ENCODE measurements around the gene SVOPL. TPM values are rescaled to one million over a fixed set of nuclear protein-coding genes. Genes with fewer than 3 reads are reported as not detected.

Gene SVOPL
- total and polyA plus RNA-seq, 10 of the 15 experiments (the other 5 are each of a cell fraction or from before 2014, with no cell fraction given) = 0.15 TPM; not detected in 9

GRCh38 chr7:138739859-138740258, 38.7 kb upstream of the SVOPL start:
- Histone ChIP-seq H2AFZ (ENCODE audit: control insufficient read depth, low read depth, low read length) (no peak overlapping the region), H3K4me3 (no peak overlapping the region), H3K79me2 (ENCODE audit: control insufficient read depth, insufficient read depth, low read length) (no peaks in the 10 kb centered on the region), H3K27ac (ENCODE audit: control insufficient read depth, insufficient read depth) (no peak overlapping the region), H4K20me1 (ENCODE audit: control insufficient read depth, insufficient read depth) (no peaks in the 10 kb centered on the region), H3K4me1 (ENCODE audit: control insufficient read depth, insufficient read depth, low read length) (no peaks in the 10 kb centered on the region), H3K27me3 (replicated peaks in 1 of 2; ENCODE audit: control insufficient read depth in 2 of 2, insufficient read depth in 2 of 2, low read length in 1 of 2) (no peaks in the 10 kb centered on the region), H3K36me3 (ENCODE audit: control insufficient read depth in 2 of 2, insufficient read depth in 2 of 2, low read length in 1 of 2) (no peaks in the 10 kb centered on the region), H3K9ac (ENCODE audit: control insufficient read depth, insufficient read depth, low read length) (no peak overlapping the region), H3K9me3 (replicated peaks; ENCODE audit: control insufficient read depth, insufficient read depth, low read length) (no peaks in the 10 kb centered on the region; the same call in 1 of the 3 replicates), H3K4me2 (ENCODE audit: control insufficient read depth, insufficient read depth) (no peak overlapping the region)
- no peak for DNase-seq (ENCODE audit: low read depth, low spot score)
- BruUV-seq (replicated peaks) = no TSS peak
- RAD21 ChIA-PET (ENCODE audit: unreplicated experiment) = interaction anchor here (1.3 to 3.3 kb wide), 2 partner anchors 536 to 578 kb away, joined by 4 to 92 read pairs; no protein-coding TSS in a partner anchor
- POLR2A ChIA-PET = no interaction called here
- intact Hi-C loops (cut with micrococcal nuclease; ENCODE audit: unreplicated experiment) = loop anchor here (2.0 to 10.0 kb wide), 4 partner anchors 731 to 1133 kb away; no protein-coding TSS in a partner anchor
- ATAC-seq = no peak
- CTCF ChIA-PET = interaction anchor here (1.2 to 3.3 kb wide), 6 partner anchors 199 to 840 kb away, joined by 3 to 92 read pairs (median 10); no protein-coding TSS in a partner anchor
- 88% methylated on average over 1 of the region's 1 CpG for WGBS (ENCODE audit: insufficient coverage, insufficient replicate concordance, low lambda C conversion rate, missing lambda C conversion rate)
- TF ChIP-seq PAX5 (IDR thresholded peaks at IDR 0.05; ENCODE audit: borderline replicate concordance, low read depth, low read length) = no peak
- in situ Hi-C loops (cut with MboI) = loop anchor here (5.0 to 25.0 kb wide), 5 partner anchors 293 to 1128 kb away; partner anchors contain the start of gene CREB3L2
- SMC1A ChIA-PET (ENCODE audit: uncharacterized antibody, unreplicated experiment) = interaction anchor here (1.4 to 3.4 kb wide), 3 partner anchors 569 to 578 kb away, joined by 5 to 87 read pairs (median 15); no protein-coding TSS in a partner anchor
- no peak for FAIRE-seq

- peak; percentile 99 for ATAC-seq
- FAIRE-seq = peak; percentile 96
- Histone ChIP-seq H3K4me1 (ENCODE audit: control insufficient read depth, insufficient read depth, low read length) (no peaks in the 10 kb centered on the region), H3K79me2 (ENCODE audit: control insufficient read depth, insufficient read depth, low read length) (no peaks in the 10 kb centered on the region), H3K4me2 (ENCODE audit: control insufficient read depth, insufficient read depth) (no peak overlapping the region), H4K20me1 (ENCODE audit: control insufficient read depth, insufficient read depth) (no peaks in the 10 kb centered on the region), H3K27ac (ENCODE audit: control insufficient read depth, insufficient read depth) (no peak overlapping the region), H3K9ac (ENCODE audit: control insufficient read depth, insufficient read depth, low read length) (no peak overlapping the region), H2AFZ (ENCODE audit: control insufficient read depth, low read depth, low read length) (peak overlapping the region; percentile 58), H3K36me3 (ENCODE audit: control insufficient read depth in 2 of 2, insufficient read depth in 2 of 2, low read length in 1 of 2) (no peaks in the 10 kb centered on the region), H3K27me3 (replicated peaks in 1 of 2; ENCODE audit: control insufficient read depth in 2 of 2, insufficient read depth in 2 of 2, low read length in 1 of 2) (no peaks in the 10 kb centered on the region), H3K4me3 (no peak overlapping the region), H3K9me3 (replicated peaks; ENCODE audit: control insufficient read depth, insufficient read depth, low read length) (no peaks in the 10 kb centered on the region; the same call in 1 of the 3 replicates)
- TF ChIP-seq RAD21 (IDR thresholded peaks at IDR 0.05; ENCODE audit: insufficient read depth, low read depth, low read length) (peak; percentile 98), MYB (IDR thresholded peaks at IDR 0.05; ENCODE audit: borderline replicate concordance, low read depth, low read length) (no peak), NFYB (IDR thresholded peaks at IDR 0.05; ENCODE audit: insufficient read depth, low read depth, low read length) (0 out of 2 replicates have a peak, but pooled peaks have one; percentile 22), TBL1XR1 (IDR thresholded peaks at IDR 0.05; ENCODE audit: low read depth, low read length) (no peak), CBX3 (IDR thresholded peaks at IDR 0.05; ENCODE audit: borderline replicate concordance, low read depth) (no peak), SMC3 (IDR thresholded peaks at IDR 0.05; ENCODE audit: borderline replicate concordance, low read length) (peak; percentile 96), ZNF24 (IDR thresholded peaks at IDR 0.05) (peak; percentile 33), POU2F2 (IDR thresholded peaks at IDR 0.05; ENCODE audit: borderline replicate concordance, low read depth, low read length) (0 out of 3 replicates have a peak, but pooled peaks have one; percentile 49), YY1 (IDR thresholded peaks at IDR 0.05; ENCODE audit: low read depth, low read length) (peak; percentile 85), CBX5 (IDR thresholded peaks at IDR 0.05; ENCODE audit: low read depth) (peak; percentile 58; the same call in 1 of the 2 replicates), CTCF (IDR thresholded peaks at IDR 0.05 in 2 of 3, conservative IDR thresholded peaks at IDR 0.05 in 1 of 3; ENCODE audit: control insufficient read depth in 2 of 3, extremely low read depth in 1 of 3, insufficient read depth in 1 of 3, low read depth in 3 of 3, low read length in 3 of 3) (peak; percentile 87 to 98 (median 94); a peak in 5 of 6 replicates), RUNX3 (IDR thresholded peaks at IDR 0.05; ENCODE audit: low read length) (0 out of 2 replicates have a peak, but pooled peaks have one; percentile 6)
- in situ Hi-C loops (cut with MboI) (loop anchor here (5.0 to 25.0 kb wide), 5 partner anchors 291 to 1126 kb away; partner anchors contain the start of gene CREB3L2), intact Hi-C loops (cut with micrococcal nuclease; ENCODE audit: unreplicated experiment) (loop anchor here (1.0 to 10.0 kb wide), 7 partner anchors 289 to 1132 kb away; no protein-coding TSS in a partner anchor)
- ChIA-PET RAD21 (ENCODE audit: unreplicated experiment) (interaction anchor here (0.9 to 3.3 kb wide), 23 partner anchors 128 to 1132 kb away, joined by 3 to 92 read pairs (median 5); partner anchors contain the start of genes CREB3L2 and TRIM24), SMC1A (ENCODE audit: uncharacterized antibody, unreplicated experiment) (interaction anchor here (0.7 to 3.4 kb wide), 24 partner anchors 10 to 917 kb away, joined by 3 to 87 read pairs (median 4); partner anchors contain the start of gene CREB3L2), POLR2A (no interaction called here), CTCF (interaction anchor here (0.5 to 3.3 kb wide), 60 partner anchors 9 to 1223 kb away, joined by 3 to 92 read pairs (median 4); no protein-coding TSS in a partner anchor)
- no TSS peak for BruUV-seq (replicated peaks)
- 26% methylated on average over 14 of the region's 14 CpGs for WGBS (ENCODE audit: insufficient coverage, insufficient replicate concordance, low lambda C conversion rate, missing lambda C conversion rate)
- DNase-seq (ENCODE audit: low read depth, low spot score) = peak; percentile 64
Observed at GRCh38 chr7:138738551-138739335, 37.6 kb upstream of the SVOPL start.
